ENCODE results near the gene ZNF423. TPM values are rescaled to one million over a fixed set of nuclear protein-coding genes. Genes with fewer than 3 reads are reported as not detected.

The ZNF423 gene
- polyA plus RNA-seq, 1 donor from 2014 or later: 4.5 TPM

- Histone ChIP-seq H2AFZ (ENCODE audit: low read depth, low read length) (no peak overlapping the region), H3K27ac (ENCODE audit: low read length) (no peak overlapping the region), H3K9ac (ENCODE audit: low read length) (no peak overlapping the region), H3K9me3 (ENCODE audit: low read length) (no peaks in the 10 kb centered on the region), H3K9me2 (ENCODE audit: insufficient read depth, low read length) (no peaks in the 10 kb centered on the region), H4K20me1 (ENCODE audit: insufficient read depth) (no peaks in the 10 kb centered on the region), H3K36me3 (ENCODE audit: insufficient read depth, low read length) (no peaks in the 10 kb centered on the region), H3K4me2 (ENCODE audit: low read length) (no peak overlapping the region), H3F3A (ENCODE audit: insufficient read depth, low read length, poor library complexity, severe bottlenecking) (no peaks in the 10 kb centered on the region), H3K79me2 (replicated peaks; ENCODE audit: insufficient read depth, low read length) (no peaks in the 10 kb centered on the region), H3K4me3 (ENCODE audit: low read length) (no peak overlapping the region), H3K27me3 (ENCODE audit: insufficient read depth, low read depth, low read length) (no peaks in the 10 kb centered on the region)
- TF ChIP-seq RAD21 (conservative IDR thresholded peaks at IDR 0.05): no peak
- TF ChIP-seq, protein P1, sequence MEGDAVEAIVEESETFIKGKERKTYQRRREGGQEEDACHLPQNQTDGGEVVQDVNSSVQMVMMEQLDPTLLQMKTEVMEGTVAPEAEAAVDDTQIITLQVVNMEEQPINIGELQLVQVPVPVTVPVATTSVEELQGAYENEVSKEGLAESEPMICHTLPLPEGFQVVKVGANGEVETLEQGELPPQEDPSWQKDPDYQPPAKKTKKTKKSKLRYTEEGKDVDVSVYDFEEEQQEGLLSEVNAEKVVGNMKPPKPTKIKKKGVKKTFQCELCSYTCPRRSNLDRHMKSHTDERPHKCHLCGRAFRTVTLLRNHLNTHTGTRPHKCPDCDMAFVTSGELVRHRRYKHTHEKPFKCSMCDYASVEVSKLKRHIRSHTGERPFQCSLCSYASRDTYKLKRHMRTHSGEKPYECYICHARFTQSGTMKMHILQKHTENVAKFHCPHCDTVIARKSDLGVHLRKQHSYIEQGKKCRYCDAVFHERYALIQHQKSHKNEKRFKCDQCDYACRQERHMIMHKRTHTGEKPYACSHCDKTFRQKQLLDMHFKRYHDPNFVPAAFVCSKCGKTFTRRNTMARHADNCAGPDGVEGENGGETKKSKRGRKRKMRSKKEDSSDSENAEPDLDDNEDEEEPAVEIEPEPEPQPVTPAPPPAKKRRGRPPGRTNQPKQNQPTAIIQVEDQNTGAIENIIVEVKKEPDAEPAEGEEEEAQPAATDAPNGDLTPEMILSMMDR (IDR thresholded peaks at IDR 0.05; ENCODE audit: poor library complexity, severe bottlenecking): no peak
- TF ChIP-seq, protein P2, sequence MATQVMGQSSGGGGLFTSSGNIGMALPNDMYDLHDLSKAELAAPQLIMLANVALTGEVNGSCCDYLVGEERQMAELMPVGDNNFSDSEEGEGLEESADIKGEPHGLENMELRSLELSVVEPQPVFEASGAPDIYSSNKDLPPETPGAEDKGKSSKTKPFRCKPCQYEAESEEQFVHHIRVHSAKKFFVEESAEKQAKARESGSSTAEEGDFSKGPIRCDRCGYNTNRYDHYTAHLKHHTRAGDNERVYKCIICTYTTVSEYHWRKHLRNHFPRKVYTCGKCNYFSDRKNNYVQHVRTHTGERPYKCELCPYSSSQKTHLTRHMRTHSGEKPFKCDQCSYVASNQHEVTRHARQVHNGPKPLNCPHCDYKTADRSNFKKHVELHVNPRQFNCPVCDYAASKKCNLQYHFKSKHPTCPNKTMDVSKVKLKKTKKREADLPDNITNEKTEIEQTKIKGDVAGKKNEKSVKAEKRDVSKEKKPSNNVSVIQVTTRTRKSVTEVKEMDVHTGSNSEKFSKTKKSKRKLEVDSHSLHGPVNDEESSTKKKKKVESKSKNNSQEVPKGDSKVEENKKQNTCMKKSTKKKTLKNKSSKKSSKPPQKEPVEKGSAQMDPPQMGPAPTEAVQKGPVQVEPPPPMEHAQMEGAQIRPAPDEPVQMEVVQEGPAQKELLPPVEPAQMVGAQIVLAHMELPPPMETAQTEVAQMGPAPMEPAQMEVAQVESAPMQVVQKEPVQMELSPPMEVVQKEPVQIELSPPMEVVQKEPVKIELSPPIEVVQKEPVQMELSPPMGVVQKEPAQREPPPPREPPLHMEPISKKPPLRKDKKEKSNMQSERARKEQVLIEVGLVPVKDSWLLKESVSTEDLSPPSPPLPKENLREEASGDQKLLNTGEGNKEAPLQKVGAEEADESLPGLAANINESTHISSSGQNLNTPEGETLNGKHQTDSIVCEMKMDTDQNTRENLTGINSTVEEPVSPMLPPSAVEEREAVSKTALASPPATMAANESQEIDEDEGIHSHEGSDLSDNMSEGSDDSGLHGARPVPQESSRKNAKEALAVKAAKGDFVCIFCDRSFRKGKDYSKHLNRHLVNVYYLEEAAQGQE (IDR thresholded peaks at IDR 0.05; ENCODE audit: borderline replicate concordance): no peak
- TF ChIP-seq TAF1 (IDR thresholded peaks at IDR 0.05; ENCODE audit: low read depth): no peak
- no peak for TF ChIP-seq EZH2 (IDR thresholded peaks at IDR 0.05; ENCODE audit: borderline replicate concordance, insufficient read depth, low read length, poor library complexity, severe bottlenecking)
- TF ChIP-seq EP300 (conservative IDR thresholded peaks at IDR 0.05; ENCODE audit: poor library complexity, severe bottlenecking): no peak
Observed at GRCh38 chr16:49547448-49547847, 308.5 kb downstream of the ZNF423 start.

GRCh38 chr16:49546735-49547134 is 309.2 kb downstream of the ZNF423 start:
- Histone ChIP-seq H3K4me2 (ENCODE audit: low read length) (no peak overlapping the region), H3F3A (ENCODE audit: insufficient read depth, low read length, poor library complexity, severe bottlenecking) (no peaks in the 10 kb centered on the region), H2AFZ (ENCODE audit: low read depth, low read length) (no peak overlapping the region), H3K9ac (ENCODE audit: low read length) (no peak overlapping the region), H3K4me3 (ENCODE audit: low read length) (no peak overlapping the region), H3K36me3 (ENCODE audit: insufficient read depth, low read length) (no peaks in the 10 kb centered on the region), H3K27ac (ENCODE audit: low read length) (no peak overlapping the region), H3K9me3 (ENCODE audit: low read length) (no peaks in the 10 kb centered on the region), H3K9me2 (ENCODE audit: insufficient read depth, low read length) (no peaks in the 10 kb centered on the region), H3K27me3 (ENCODE audit: insufficient read depth, low read depth, low read length) (no peaks in the 10 kb centered on the region), H4K20me1 (ENCODE audit: insufficient read depth) (no peaks in the 10 kb centered on the region), H3K79me2 (replicated peaks; ENCODE audit: insufficient read depth, low read length) (no peaks in the 10 kb centered on the region)
- TF ChIP-seq SMC3 (conservative IDR thresholded peaks at IDR 0.05; ENCODE audit: poor library complexity): no peak
- no peak for TF ChIP-seq POLR2AphosphoS5 (IDR thresholded peaks at IDR 0.05)
- no peak for TF ChIP-seq MXI1 (conservative IDR thresholded peaks at IDR 0.05; ENCODE audit: poor library complexity, severe bottlenecking)
